ENCODE data around the gene HNRNPA2B1. TPM values are rescaled to one million over a fixed set of nuclear protein-coding genes. Genes with fewer than 3 reads are reported as not detected.
"Not testable (repeated sequence)": the region's sequence is repeated elsewhere in the genome, so short reads cannot be mapped to it uniquely, and the experiment has no call there.

The HNRNPA2B1 gene
- polyA plus RNA-seq, 6 donors from 2014 or later, result 585 to 820 (median 621) TPM

GRCh38 chr7:26162431-26162830 lies 38.1 kb downstream of the HNRNPA2B1 start:
- Mint-ChIP-seq H3K27ac (no peak overlapping the region), H3K9me3 (peaks cover 0 to 8% (median 0%) of the 10 kb centered on the region in 7 donors), H3K4me3 (no peak overlapping the region), H3K27me3 (no peaks in the 10 kb centered on the region), H3K4me1 (peaks cover 11 to 21% (median 17%) of the 10 kb centered on the region in 3 donors), H3K36me3 (no peaks in the 10 kb centered on the region)
- no peak for ATAC-seq (ENCODE audit: low read depth in 2 of 2)
- DNase-seq, result no peak

GRCh38 chr7:26160896-26161295 lies 39.6 kb downstream of the HNRNPA2B1 start:
- H3K9me3 Mint-ChIP-seq, result peaks cover 0 to 8% (median 0%) of the 10 kb centered on the region in 7 donors
- H3K4me3 Mint-ChIP-seq, result no peak overlapping the region
- no peaks in the 10 kb centered on the region for H3K36me3 Mint-ChIP-seq
- ATAC-seq (ENCODE audit: low read depth in 2 of 2) (no peak), DNase-seq (no peak)
- H3K4me1 Mint-ChIP-seq, result peaks cover 16 to 33% (median 19%) of the 10 kb centered on the region in 3 donors
- no peak overlapping the region for H3K27ac Mint-ChIP-seq
- no peaks in the 10 kb centered on the region for H3K27me3 Mint-ChIP-seq

GRCh38 chr7:26159243-26159642 lies 41.3 kb downstream of the HNRNPA2B1 start:
- peaks cover 0 to 5% (median 0%) of the 10 kb centered on the region in 7 donors for H3K9me3 Mint-ChIP-seq
- H3K4me3 Mint-ChIP-seq, result peak overlapping the region in 1 of 8 donors; percentile 37
- H3K4me1 Mint-ChIP-seq, result peaks cover 25 to 49% (median 31%) of the 10 kb centered on the region in 3 donors
- ATAC-seq (ENCODE audit: low read depth in 2 of 2) (no peak), DNase-seq (no peak)
- H3K36me3 Mint-ChIP-seq, result no peaks in the 10 kb centered on the region
- no peaks in the 10 kb centered on the region for H3K27me3 Mint-ChIP-seq
- peak overlapping the region in 1 of 6 donors; percentile 54 for H3K27ac Mint-ChIP-seq

DNA sequence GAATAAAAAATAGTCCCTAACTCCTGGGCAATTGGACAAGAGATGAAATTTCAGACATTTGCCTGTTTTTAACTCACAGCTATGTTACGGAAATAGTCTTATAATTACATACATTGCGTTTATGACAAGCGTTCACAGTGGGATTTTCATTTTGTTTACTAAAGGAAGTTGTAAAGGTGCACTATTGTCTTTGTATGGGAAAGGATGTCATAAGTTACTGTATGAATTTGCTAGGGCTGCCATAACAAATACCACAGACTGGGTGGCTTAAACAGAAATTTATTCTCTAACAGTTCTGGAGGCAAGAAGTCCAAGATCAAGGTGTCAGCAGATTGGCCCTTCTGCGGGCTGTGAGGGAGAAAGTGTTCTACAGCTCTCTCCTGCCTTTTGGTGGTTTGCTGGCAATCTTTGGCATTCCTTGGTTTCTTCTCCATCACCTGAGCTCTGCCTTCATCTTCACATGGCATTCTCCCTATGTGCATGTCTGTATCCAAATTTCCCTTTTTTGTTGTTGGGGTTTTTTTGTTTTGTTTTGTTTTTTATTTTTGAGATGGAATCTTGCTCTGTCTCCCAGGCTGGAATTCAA lies 42.9 kb downstream of the HNRNPA2B1 start:
- ATAC-seq (ENCODE audit: low read depth in 2 of 2) (no peak), DNase-seq (no peak)
- Mint-ChIP-seq H3K27me3 (no peaks in the 10 kb centered on the region), H3K4me3 (peak overlapping the region in 3 of 8 donors; percentile 22 to 69 (median 37)), H3K36me3 (no peaks in the 10 kb centered on the region), H3K27ac (peak overlapping the region in 4 of 6 donors; percentile 41 to 97 (median 80)), H3K9me3 (no peaks in the 10 kb centered on the region), H3K4me1 (peaks cover 39 to 62% (median 45%) of the 10 kb centered on the region in 3 donors)

- Mint-ChIP-seq H3K9me3 (no peaks in the 10 kb centered on the region), H3K4me3 (peak overlapping the region; percentile 53 to 88 (median 71)), H3K36me3 (no peaks in the 10 kb centered on the region), H3K27ac (peak overlapping the region in 5 of 6 donors; percentile 75 to 97 (median 82)), H3K4me1 (peaks cover 40 to 64% (median 47%) of the 10 kb centered on the region in 3 donors), H3K27me3 (no peaks in the 10 kb centered on the region)
- DNase-seq, result peak; percentile 62
- ATAC-seq (ENCODE audit: low read depth in 2 of 2), result peak; percentile 77
Measured at GRCh38 chr7:26156451-26157420, 43.8 kb downstream of the HNRNPA2B1 start.

- Mint-ChIP-seq H3K36me3 (no peaks in the 10 kb centered on the region), H3K9me3 (no peaks in the 10 kb centered on the region), H3K27ac (peak overlapping the region in 4 of 6 donors; percentile 82 to 97 (median 88)), H3K4me3 (peak overlapping the region in 7 of 8 donors; percentile 53 to 88 (median 73)), H3K4me1 (peaks cover 50 to 74% (median 56%) of the 10 kb centered on the region in 3 donors), H3K27me3 (peaks cover 0 to 3% (median 0%) of the 10 kb centered on the region in 3 donors)
- ATAC-seq (ENCODE audit: low read depth in 2 of 2), result no peak
- DNase-seq, result no peak
Measured at GRCh38 chr7:26155531-26156375, 44.8 kb downstream of the HNRNPA2B1 start.

DNA sequence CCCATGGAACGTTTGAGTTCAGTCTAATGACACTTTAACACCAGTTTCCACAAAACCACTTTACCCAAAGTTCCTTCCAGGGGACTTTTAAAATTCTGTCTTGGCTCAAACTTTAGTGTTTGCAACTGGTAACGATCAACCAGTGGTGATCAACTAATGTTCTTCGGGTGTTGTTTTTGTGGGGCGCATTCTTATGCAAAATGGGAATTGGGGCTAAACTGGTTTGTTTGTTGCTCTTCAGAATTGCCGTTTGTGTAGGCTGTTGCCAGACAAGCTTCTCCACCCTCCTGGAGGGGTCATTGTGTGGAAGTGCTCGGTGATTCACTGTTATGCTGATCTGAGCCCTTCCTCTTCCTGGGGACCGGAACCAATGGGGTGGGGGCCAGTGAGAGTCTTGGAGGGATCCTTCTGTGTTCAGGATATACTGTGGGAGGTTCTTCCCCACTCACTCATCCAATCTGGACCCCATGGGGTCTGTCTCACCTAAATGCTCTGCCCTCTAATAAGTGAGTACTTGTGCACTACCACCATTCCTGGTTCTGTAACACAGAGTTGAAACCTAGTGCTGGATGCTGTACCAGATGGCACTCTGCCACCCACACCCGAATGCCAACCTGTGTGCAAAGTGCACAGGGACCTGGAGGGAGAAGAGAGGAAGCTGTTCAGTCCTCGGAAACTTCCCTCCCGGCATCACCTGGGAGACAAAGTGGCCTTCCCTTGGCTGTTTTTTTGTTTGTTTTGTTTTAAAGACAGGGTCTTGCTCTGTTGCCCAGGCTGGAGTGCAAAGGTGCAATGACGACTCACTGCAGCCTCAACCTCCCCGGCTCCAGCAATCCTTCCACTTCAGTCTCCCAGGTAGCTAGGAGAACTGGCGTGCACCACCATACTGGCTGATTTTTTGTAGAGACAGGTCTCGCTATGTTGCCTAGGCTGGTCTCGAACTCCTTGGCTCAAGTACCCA lies 46.4 kb downstream of the HNRNPA2B1 start:
- Mint-ChIP-seq H3K36me3 (no peaks in the 10 kb centered on the region), H3K4me1 (peaks cover 47 to 71% (median 58%) of the 10 kb centered on the region in 3 donors), H3K27me3 (peaks cover 0 to 5% (median 0%) of the 10 kb centered on the region in 3 donors), H3K4me3 (peak overlapping the region; percentile 77 to 93 (median 90)), H3K27ac (peak overlapping the region in 5 of 6 donors; percentile 48 to 78 (median 57)), H3K9me3 (no peaks in the 10 kb centered on the region)
- ATAC-seq (ENCODE audit: low read depth in 2 of 2), result no peak
- DNase-seq, result no peak

GRCh38 chr7:26153241-26153822 lies 47.2 kb downstream of the HNRNPA2B1 start:
- peak overlapping the region in 4 of 6 donors; percentile 31 to 78 (median 50) for H3K27ac Mint-ChIP-seq
- H3K27me3 Mint-ChIP-seq, result peaks cover 0 to 5% (median 0%) of the 10 kb centered on the region in 3 donors
- peak overlapping the region; percentile 77 to 93 (median 90) for H3K4me3 Mint-ChIP-seq
- no peaks in the 10 kb centered on the region for H3K9me3 Mint-ChIP-seq
- DNase-seq, result no peak
- H3K36me3 Mint-ChIP-seq, result no peaks in the 10 kb centered on the region
- H3K4me1 Mint-ChIP-seq, result peaks cover 43 to 65% (median 56%) of the 10 kb centered on the region in 3 donors
- no peak for ATAC-seq (ENCODE audit: low read depth in 2 of 2)

DNA sequence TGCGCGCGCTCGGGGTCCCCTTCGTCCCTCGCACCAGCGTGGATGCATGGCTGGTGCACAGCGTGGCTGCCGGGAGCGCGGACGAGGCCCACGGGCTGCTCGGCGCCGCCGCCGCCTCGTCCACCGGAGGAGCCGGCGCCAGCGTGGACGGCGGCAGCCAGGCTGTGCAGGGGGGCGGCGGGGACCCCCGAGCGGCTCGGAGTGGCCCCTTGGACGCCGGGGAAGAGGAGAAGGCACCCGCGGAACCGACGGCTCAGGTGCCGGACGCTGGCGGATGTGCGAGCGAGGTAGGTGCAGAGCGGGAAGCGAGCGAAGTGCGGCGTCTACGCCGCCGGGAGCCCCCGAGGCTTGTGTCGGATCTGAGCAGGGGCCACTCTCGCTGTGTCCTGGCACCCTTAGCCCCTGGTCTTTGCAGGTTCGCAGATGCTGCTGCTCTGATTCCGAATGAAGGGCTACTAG lies 47.7 kb downstream of the HNRNPA2B1 start:
- not testable (repeated sequence) for H3K36me3 Mint-ChIP-seq, H3K9me3 Mint-ChIP-seq, H3K27me3 Mint-ChIP-seq
- peaks cover 39 to 60% (median 51%) of the 10 kb centered on the region in 3 donors for H3K4me1 Mint-ChIP-seq
- peak; percentile 37 for DNase-seq
- H3K4me3 Mint-ChIP-seq, result peak overlapping the region; percentile 77 to 93 (median 90)
- peak; percentile 17 to 21 for ATAC-seq (ENCODE audit: low read depth in 2 of 2)
- H3K27ac Mint-ChIP-seq, result peak overlapping the region in 3 of 6 donors; percentile 48 to 78 (median 53)

- Mint-ChIP-seq H3K27me3 (peaks cover 0 to 5% (median 0%) of the 10 kb centered on the region in 3 donors), H3K4me1 (peaks cover 36 to 53% (median 47%) of the 10 kb centered on the region in 3 donors), H3K4me3 (peak within 1 kb of the TSS; percentile 77 to 96 (median 92)), H3K36me3 (no peaks in the 10 kb centered on the region), H3K9me3 (peaks cover 0 to 3% (median 0%) of the 10 kb centered on the region in 7 donors), H3K27ac (peak within 1 kb of the TSS; percentile 66 to 97 (median 86))
- DNase-seq (peak; percentile 77), ATAC-seq (ENCODE audit: low read depth in 2 of 2) (peak; percentile 70 to 72)
Measured at GRCh38 chr7:26151953-26152781, 48.4 kb downstream of the HNRNPA2B1 start, which contains the start of gene NFE2L3. Gene NFE2L3, plus strand, starts transcription at chr7:26152198. Its CDS starts 301 bp downstream, at chr7:26152499.

GRCh38 chr7:26151650-26151952 lies 48.9 kb downstream of the HNRNPA2B1 start:
- H3K9me3 Mint-ChIP-seq, result peaks cover 0 to 3% (median 0%) of the 10 kb centered on the region in 7 donors
- H3K27ac Mint-ChIP-seq, result peak overlapping the region in 5 of 6 donors; percentile 77 to 97 (median 88)
- H3K4me1 Mint-ChIP-seq, result peaks cover 35 to 48% (median 43%) of the 10 kb centered on the region in 3 donors

More at GRCh38 chr7:26151650-26151952, 48.9 kb downstream of the HNRNPA2B1 start:
- Mint-ChIP-seq H3K36me3 (no peaks in the 10 kb centered on the region), H3K4me3 (peak overlapping the region; percentile 77 to 96 (median 92)), H3K27me3 (peaks cover 0 to 5% (median 0%) of the 10 kb centered on the region in 3 donors)
- ATAC-seq (ENCODE audit: low read depth in 2 of 2) (no peak), DNase-seq (no peak)

All from naive B cell (primary cell).